HCT116 (cell line): ENCODE measurements around the gene MCRS1. TPM values are rescaled to one million over a fixed set of nuclear protein-coding genes. Genes with fewer than 3 reads are reported as not detected.

Source experiments
- ATAC-seq: fragments of 200-7000 bp; cut with Tn5 transposase; 2 replicates; pipeline ENCODE4 v1.9.1; 2020; ENCODE audit warnings: mild to moderate bottlenecking, moderate library complexity
- BruUV-seq: library from RNA; stranded (reverse); fragments of 400-500 nt; replicated peaks from 2 replicates; lab custom pipeline; 2021; lab: Mats Ljungman, UMichigan
- CTCF ChIA-PET: fragments of 300-600 bp; sonication (Branson Sonifier 250); formaldehyde crosslinking; loops from one replicate; lab custom pipeline; 2021; ENCODE audit warnings: antibody characterized with exemption; lab: Charles Lee
- POLR2A ChIA-PET: fragments of 300-600, 350-600 bp; sonication (Branson Sonifier 250); formaldehyde crosslinking; loops from one replicate; lab custom pipeline; 2021; ENCODE audit warnings: antibody characterized with exemption; lab: Charles Lee
- RAD21 ChIA-PET, 2 experiments: fragments of 300-600 bp; sonication (Branson Sonifier 250); formaldehyde crosslinking; loops; one replicate each; lab custom pipeline; 2023; ENCODE audit warnings: low total read pairs in 2 of 2; ENCODE audit not compliant: uncharacterized antibody in 2 of 2, unreplicated experiment in 2 of 2, low non-redundant PET in 1 of 2; lab: Charles Lee
- DNase-seq: peaks from one replicate; pipeline ENCODE4 v3.0.0-alpha.2; 2010; ENCODE audit warnings: low read depth, low spot score
- H2AFZ ChIP-seq: fragments of 200-600 bp; shearing (Covaris generic), sonication (generic); 2 replicates; pipeline ENCODE4 v1.6.1; 2017; ENCODE audit warnings: low read depth, mixed run types, mixed read lengths, antibody characterized with exemption, low read length; ENCODE audit not compliant: poor library complexity, severe bottlenecking
- H3K27ac ChIP-seq: 2 replicates; pipeline ENCODE4 v1.5.1; 2012; ENCODE audit warnings: low read depth, low read length
- H3K27me3 ChIP-seq: fragments of 200-600 bp; sonication (generic); 2 replicates; pipeline ENCODE4 v1.6.1; 2016; ENCODE audit warnings: mixed run types, low read length, mixed read lengths; ENCODE audit not compliant: insufficient read depth
- H3K36me3 ChIP-seq, 2 experiments: fragments of 200-500 bp in 1 of 2; fragments of 200-600 bp in 1 of 2; sonication (Bioruptor generic) in 1 of 2; sonication (generic) in 1 of 2; 2 replicates each; pipeline versions ENCODE4 v1.5.1 to v1.6.1; 2014 to 2016; ENCODE audit warnings: low read length in 2 of 2, inconsistent platforms in 1 of 2, mixed read lengths in 1 of 2, mixed run types in 1 of 2; ENCODE audit not compliant: insufficient read depth in 2 of 2, control insufficient read depth in 1 of 2
- H3K4me1 ChIP-seq, 2 experiments: fragments of 200-600 bp in 1 of 2; sonication (generic) in 1 of 2; 2 replicates each; pipeline versions ENCODE4 v1.5.1 to v1.6.1; 2012 to 2017; ENCODE audit warnings: low read length in 2 of 2, inconsistent platforms in 1 of 2, mild to moderate bottlenecking in 1 of 2, mixed read lengths in 1 of 2, mixed run types in 1 of 2, moderate library complexity in 1 of 2; ENCODE audit not compliant: insufficient read depth in 2 of 2, control insufficient read depth in 1 of 2
- H3K4me2 ChIP-seq: fragments of 200-600 bp; sonication (generic); 2 replicates; pipeline ENCODE4 v1.6.1; 2017; ENCODE audit warnings: mixed run types, low read length, mixed read lengths
- H3K4me3 ChIP-seq, 2 experiments: fragments of 200-600 bp in 1 of 2; sonication (generic) in 1 of 2; replicated peaks in 1 of 2; 2 replicates each; pipeline ENCODE4 v1.5.1; 2011 to 2016; ENCODE audit warnings: low read length in 2 of 2, control low read depth in 1 of 2, low read depth in 1 of 2, mild to moderate bottlenecking in 1 of 2, mixed read lengths in 1 of 2, mixed run types in 1 of 2
- H3K79me2 ChIP-seq: fragments of 200-600 bp; sonication (generic); 2 replicates; pipeline ENCODE4 v1.6.1; 2017; ENCODE audit warnings: mild to moderate bottlenecking, mixed run types, low read length, moderate library complexity, mixed read lengths; ENCODE audit not compliant: insufficient read depth
- H3K9ac ChIP-seq: fragments of 200-600 bp; sonication (generic); 2 replicates; pipeline ENCODE4 v1.6.1; 2016; ENCODE audit warnings: low read length, mixed read lengths
- H3K9me2 ChIP-seq: fragments of 200-600 bp; sonication (generic), shearing (Covaris generic); 2 replicates; pipeline ENCODE4 v1.6.1; 2017; ENCODE audit warnings: mixed run types, mild to moderate bottlenecking, moderate library complexity; ENCODE audit not compliant: insufficient read depth
- H3K9me3 ChIP-seq, 2 experiments: fragments of 200-500 bp in 1 of 2; fragments of 200-600 bp in 1 of 2; sonication (Bioruptor generic) in 1 of 2; sonication (generic) in 1 of 2; 2 replicates each; pipeline ENCODE4 v1.6.1; 2014 to 2017; ENCODE audit warnings: low read length in 2 of 2, mixed read lengths in 2 of 2, inconsistent platforms in 1 of 2, low read depth in 1 of 2, mild to moderate bottlenecking in 1 of 2, mixed run types in 1 of 2, moderate library complexity in 1 of 2; ENCODE audit not compliant: control insufficient read depth in 1 of 2, insufficient read depth in 1 of 2
- H4K20me1 ChIP-seq: fragments of 200-600 bp; sonication (generic), shearing (Covaris generic); 2 replicates; pipeline ENCODE4 v1.6.1; 2017; ENCODE audit warnings: mixed run types, mild to moderate bottlenecking, moderate library complexity; ENCODE audit not compliant: insufficient read depth
- CBX3 ChIP-seq: IDR thresholded peaks from 2 replicates; pipeline ENCODE4 v1.6.1; 2012; ENCODE audit warnings: low read depth
- CEBPB ChIP-seq: IDR thresholded peaks from 2 replicates; pipeline ENCODE4 v1.6.1; 2012; ENCODE audit warnings: low read depth
- EGR1 ChIP-seq: IDR thresholded peaks from 2 replicates; pipeline ENCODE4 v1.6.1; 2012; ENCODE audit warnings: low read depth
- EZH2 ChIP-seq: fragments of 200-600 bp; sonication (generic); IDR thresholded peaks from 2 replicates; pipeline ENCODE4 v1.6.1; 2017; ENCODE audit warnings: antibody characterized with exemption, mixed run types
- EZH2phosphoT487 ChIP-seq: fragments of 200-600 bp; IDR thresholded peaks from 2 replicates; pipeline ENCODE4 v1.6.1; 2018; ENCODE audit warnings: antibody characterized with exemption, borderline replicate concordance
- JUND ChIP-seq: IDR thresholded peaks from 2 replicates; pipeline ENCODE4 v1.6.1; 2012
- MAX ChIP-seq: IDR thresholded peaks from 2 replicates; pipeline ENCODE4 v1.6.1; 2012
- POLR2A ChIP-seq: IDR thresholded peaks from 2 replicates; pipeline ENCODE4 v1.7.0; 2011; ENCODE audit warnings: borderline replicate concordance; ENCODE audit not compliant: insufficient read depth, insufficient read length; ENCODE audit errors: extremely low read depth
- RAD21 ChIP-seq: IDR thresholded peaks from 2 replicates; pipeline ENCODE4 v1.6.1; 2012; ENCODE audit warnings: low read depth, mild to moderate bottlenecking
- SIN3A ChIP-seq: IDR thresholded peaks from 2 replicates; pipeline ENCODE4 v1.6.1; 2012; ENCODE audit warnings: low read depth
- SP1 ChIP-seq: IDR thresholded peaks from 2 replicates; pipeline ENCODE4 v1.6.1; 2012; ENCODE audit warnings: low read depth
- ZFX ChIP-seq: fragments of 450-650 bp; IDR thresholded peaks from 2 replicates; pipeline ENCODE4 v1.6.1; 2017
- intact Hi-C: fragments of 100-400 bp; cut with micrococcal nuclease; formaldehyde crosslinking; loops from 2 replicates; pipeline ENCODE4 v1.10.0; 2022
- total RNA-seq: library from RNA; stranded (reverse); gene quantifications from one replicate; pipeline ENCODE4 v1.2.1, GENCODE V29; 2021; ENCODE audit not compliant: unreplicated experiment
- TF ChIP-seq, protein P1 (sequence below): IDR thresholded peaks from 2 replicates; pipeline ENCODE4 v1.6.1; 2012; ENCODE audit warnings: low read depth
- TF ChIP-seq, protein P2 (sequence below): IDR thresholded peaks from 2 replicates; pipeline ENCODE4 v1.6.1; 2011; ENCODE audit warnings: mild to moderate bottlenecking, low read length, moderate library complexity; ENCODE audit not compliant: insufficient replicate concordance; ENCODE audit errors: extremely low read depth

MCRS1 gene
- total RNA-seq, 1 experiment from 2014 or later = 91.9 TPM

- ChIA-PET CTCF (interaction anchor here (0.7 to 1.9 kb wide), 2 partner anchors 8 to 351 kb away, joined by 3 to 9 read pairs; partner anchors contain the start of gene PRPF40B), RAD21 (no interaction called here), POLR2A (no interaction called here)
- BruUV-seq = no TSS peak
- H3K9ac ChIP-seq = no peak overlapping the region
- no peaks in the 10 kb centered on the region for H3K9me2 ChIP-seq
- peaks cover 0 to 4% of the 10 kb centered on the region in 2 experiments; a peak in 1 of 4 replicates for H3K9me3 ChIP-seq
- H3K4me2 ChIP-seq = no peak overlapping the region
- no peak for DNase-seq
- H3K27me3 ChIP-seq = no peaks in the 10 kb centered on the region
- no peaks in the 10 kb centered on the region for H4K20me1 ChIP-seq
- peaks cover 0 to 6% of the 10 kb centered on the region in 2 experiments; a peak in 2 of 4 replicates for H3K4me1 ChIP-seq
- intact Hi-C loops = no loop called here
- ATAC-seq = no peak
- H2AFZ ChIP-seq = no peak overlapping the region
- H3K27ac ChIP-seq = no peak overlapping the region
- no peak overlapping the region for H3K4me3 ChIP-seq
- no peaks in the 10 kb centered on the region for H3K36me3 ChIP-seq
- TF ChIP-seq, protein P1, sequence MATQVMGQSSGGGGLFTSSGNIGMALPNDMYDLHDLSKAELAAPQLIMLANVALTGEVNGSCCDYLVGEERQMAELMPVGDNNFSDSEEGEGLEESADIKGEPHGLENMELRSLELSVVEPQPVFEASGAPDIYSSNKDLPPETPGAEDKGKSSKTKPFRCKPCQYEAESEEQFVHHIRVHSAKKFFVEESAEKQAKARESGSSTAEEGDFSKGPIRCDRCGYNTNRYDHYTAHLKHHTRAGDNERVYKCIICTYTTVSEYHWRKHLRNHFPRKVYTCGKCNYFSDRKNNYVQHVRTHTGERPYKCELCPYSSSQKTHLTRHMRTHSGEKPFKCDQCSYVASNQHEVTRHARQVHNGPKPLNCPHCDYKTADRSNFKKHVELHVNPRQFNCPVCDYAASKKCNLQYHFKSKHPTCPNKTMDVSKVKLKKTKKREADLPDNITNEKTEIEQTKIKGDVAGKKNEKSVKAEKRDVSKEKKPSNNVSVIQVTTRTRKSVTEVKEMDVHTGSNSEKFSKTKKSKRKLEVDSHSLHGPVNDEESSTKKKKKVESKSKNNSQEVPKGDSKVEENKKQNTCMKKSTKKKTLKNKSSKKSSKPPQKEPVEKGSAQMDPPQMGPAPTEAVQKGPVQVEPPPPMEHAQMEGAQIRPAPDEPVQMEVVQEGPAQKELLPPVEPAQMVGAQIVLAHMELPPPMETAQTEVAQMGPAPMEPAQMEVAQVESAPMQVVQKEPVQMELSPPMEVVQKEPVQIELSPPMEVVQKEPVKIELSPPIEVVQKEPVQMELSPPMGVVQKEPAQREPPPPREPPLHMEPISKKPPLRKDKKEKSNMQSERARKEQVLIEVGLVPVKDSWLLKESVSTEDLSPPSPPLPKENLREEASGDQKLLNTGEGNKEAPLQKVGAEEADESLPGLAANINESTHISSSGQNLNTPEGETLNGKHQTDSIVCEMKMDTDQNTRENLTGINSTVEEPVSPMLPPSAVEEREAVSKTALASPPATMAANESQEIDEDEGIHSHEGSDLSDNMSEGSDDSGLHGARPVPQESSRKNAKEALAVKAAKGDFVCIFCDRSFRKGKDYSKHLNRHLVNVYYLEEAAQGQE = no peak
- TF ChIP-seq, protein P2, sequence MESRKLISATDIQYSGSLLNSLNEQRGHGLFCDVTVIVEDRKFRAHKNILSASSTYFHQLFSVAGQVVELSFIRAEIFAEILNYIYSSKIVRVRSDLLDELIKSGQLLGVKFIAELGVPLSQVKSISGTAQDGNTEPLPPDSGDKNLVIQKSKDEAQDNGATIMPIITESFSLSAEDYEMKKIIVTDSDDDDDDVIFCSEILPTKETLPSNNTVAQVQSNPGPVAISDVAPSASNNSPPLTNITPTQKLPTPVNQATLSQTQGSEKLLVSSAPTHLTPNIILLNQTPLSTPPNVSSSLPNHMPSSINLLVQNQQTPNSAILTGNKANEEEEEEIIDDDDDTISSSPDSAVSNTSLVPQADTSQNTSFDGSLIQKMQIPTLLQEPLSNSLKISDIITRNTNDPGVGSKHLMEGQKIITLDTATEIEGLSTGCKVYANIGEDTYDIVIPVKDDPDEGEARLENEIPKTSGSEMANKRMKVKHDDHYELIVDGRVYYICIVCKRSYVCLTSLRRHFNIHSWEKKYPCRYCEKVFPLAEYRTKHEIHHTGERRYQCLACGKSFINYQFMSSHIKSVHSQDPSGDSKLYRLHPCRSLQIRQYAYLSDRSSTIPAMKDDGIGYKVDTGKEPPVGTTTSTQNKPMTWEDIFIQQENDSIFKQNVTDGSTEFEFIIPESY = no peak
- no peak for TF ChIP-seq SIN3A
- TF ChIP-seq SP1 = no peak
- TF ChIP-seq EZH2 = no peak
- TF ChIP-seq JUND = no peak
- no peak for TF ChIP-seq MAX
- no peak for TF ChIP-seq EZH2phosphoT487
- no peak for TF ChIP-seq CEBPB
- no peak for TF ChIP-seq ZFX
- no peak for TF ChIP-seq CBX3
- TF ChIP-seq POLR2A = no peak
- no peak for TF ChIP-seq RAD21
- TF ChIP-seq EGR1 = no peak
- H3K79me2 ChIP-seq = no peaks in the 10 kb centered on the region
These were observed 47.8 kb upstream of the MCRS1 start for GRCh38 chr12:49615725-49616124.
